Endothelial cell of umbilical vein (primary cell): ENCODE measurements around the gene PCDH9. TPM values are rescaled to one million over a fixed set of nuclear protein-coding genes. Genes with fewer than 3 reads are reported as not detected.

Experiments used
- BruUV-seq: library from RNA; stranded (reverse); fragments of 400-500 nt; replicated peaks from 2 replicates; lab custom pipeline; 2021; lab: Mats Ljungman, UMichigan
- CTCF ChIA-PET: fragments of 300-600, 350-600 bp; sonication (Branson Sonifier 250); formaldehyde crosslinking; loops from one replicate; lab custom pipeline; 2021; ENCODE audit warnings: antibody characterized with exemption, inconsistent platforms; lab: Charles Lee
- POLR2A ChIA-PET: fragments of 300-600, 350-600 bp; sonication (Branson Sonifier 250); formaldehyde crosslinking; loops from one replicate; lab custom pipeline; 2021; ENCODE audit warnings: antibody characterized with exemption, inconsistent platforms; lab: Charles Lee
- DNase-seq: peaks from one replicate; pipeline ENCODE4 v3.0.0-alpha.2; 2011; ENCODE audit warnings: low read depth, low spot score
- FAIRE-seq: peaks from 2 replicates; lab custom pipeline; 2011; peaks lifted over from hg19 to GRCh38; lab: Jason Lieb, UNC
- H2AFZ ChIP-seq: 2 replicates; pipeline ENCODE4 v1.6.0; 2012; ENCODE audit warnings: low read depth, low read length, control low read depth, inconsistent platforms
- H3K27ac ChIP-seq: 2 replicates; pipeline ENCODE4 v1.5.1; 2011; ENCODE audit warnings: low read depth, mild to moderate bottlenecking, control low read depth, low read length, moderate library complexity; ENCODE audit not compliant: insufficient read depth
- H3K27me3 ChIP-seq, 2 experiments: 2 replicates each; pipeline versions ENCODE4 v1.6.0 to v1.6.1; 2011; ENCODE audit warnings: low read length in 2 of 2, mixed read lengths in 1 of 2; ENCODE audit not compliant: control insufficient read depth in 2 of 2, insufficient read depth in 2 of 2
- H3K36me3 ChIP-seq, 2 experiments: 2 replicates in 1 of 2; 3 replicates in 1 of 2; pipeline ENCODE4 v1.5.1; 2011; ENCODE audit warnings: low read length in 2 of 2, mild to moderate bottlenecking in 1 of 2, moderate library complexity in 1 of 2; ENCODE audit not compliant: control insufficient read depth in 2 of 2, insufficient read depth in 2 of 2; ENCODE audit errors: extremely low read depth in 1 of 2
- H3K4me1 ChIP-seq: 3 replicates; pipeline ENCODE4 v1.5.1; 2011; ENCODE audit warnings: mild to moderate bottlenecking, low read length; ENCODE audit not compliant: control insufficient read depth, insufficient read depth; ENCODE audit errors: extremely low read depth
- H3K4me2 ChIP-seq: 2 replicates; pipeline ENCODE4 v1.6.1; 2011; ENCODE audit warnings: low read length, control low read depth, mixed read lengths; ENCODE audit not compliant: insufficient read depth
- H3K4me3 ChIP-seq, 3 experiments: fragments of 200-600 bp in 1 of 3; sonication (generic), shearing (Covaris generic) in 1 of 3; replicated peaks in 1 of 3; 2 replicates each; pipeline ENCODE4 v1.5.1; 2011 to 2016; ENCODE audit warnings: control low read depth in 3 of 3, low read length in 3 of 3, mild to moderate bottlenecking in 2 of 3, inconsistent platforms in 1 of 3, low read depth in 1 of 3, moderate library complexity in 1 of 3; ENCODE audit not compliant: insufficient read depth in 1 of 3
- H3K79me2 ChIP-seq: 2 replicates; pipeline ENCODE4 v1.6.0; 2012; ENCODE audit warnings: low read length, inconsistent platforms; ENCODE audit not compliant: control insufficient read depth, insufficient read depth
- H3K9ac ChIP-seq: replicated peaks from 2 replicates; pipeline ENCODE3; 2011; ENCODE audit warnings: low read length, control low read depth; ENCODE audit not compliant: insufficient read depth; ENCODE audit errors: extremely low read depth
- H3K9me1 ChIP-seq: replicated peaks from 3 replicates; pipeline ENCODE4 v1.6.0; 2011; ENCODE audit warnings: mild to moderate bottlenecking, low read length; ENCODE audit not compliant: control insufficient read depth, insufficient read depth; ENCODE audit errors: extremely low read depth
- H3K9me3 ChIP-seq: replicated peaks from 2 replicates; pipeline ENCODE4 v1.5.1; 2012; ENCODE audit warnings: low read length, inconsistent platforms; ENCODE audit not compliant: control insufficient read depth, insufficient read depth
- H4K20me1 ChIP-seq: replicated peaks from 2 replicates; pipeline ENCODE3; 2011; ENCODE audit warnings: mild to moderate bottlenecking, low read length; ENCODE audit not compliant: control insufficient read depth, insufficient read depth; ENCODE audit errors: extremely low read depth
- EZH2 ChIP-seq: IDR thresholded peaks from 2 replicates; pipeline ENCODE4 v1.6.1; 2012; ENCODE audit warnings: borderline replicate concordance, low read depth, mild to moderate bottlenecking, moderate library complexity, low read length, inconsistent platforms; ENCODE audit not compliant: severe bottlenecking
- FOS ChIP-seq: IDR thresholded peaks from 2 replicates; pipeline ENCODE4 v1.6.1; 2011; ENCODE audit warnings: mild to moderate bottlenecking, low read length, moderate library complexity, borderline replicate concordance; ENCODE audit not compliant: insufficient read depth
- GATA2 ChIP-seq: IDR thresholded peaks from 2 replicates; pipeline ENCODE4 v1.7.0; 2011; ENCODE audit warnings: low read depth, mild to moderate bottlenecking, moderate library complexity, mixed read lengths, low read length; ENCODE audit not compliant: insufficient read length, insufficient read depth
- JUN ChIP-seq: IDR thresholded peaks from 2 replicates; pipeline ENCODE4 v1.6.1; 2011; ENCODE audit warnings: borderline replicate concordance, low read depth; ENCODE audit not compliant: insufficient read length, insufficient read depth
- MYC ChIP-seq: IDR thresholded peaks from one replicate; pipeline ENCODE4 v1.6.1; 2011; ENCODE audit warnings: mild to moderate bottlenecking, low read depth, low read length
- POLR2A ChIP-seq: IDR thresholded peaks from 2 replicates; pipeline ENCODE4 v1.6.1; 2012; ENCODE audit warnings: low read depth, mild to moderate bottlenecking, control low read depth, low read length
- POLR2AphosphoS5 ChIP-seq: IDR thresholded peaks from 2 replicates; pipeline ENCODE4 v1.6.1; 2012; ENCODE audit warnings: low read depth, mild to moderate bottlenecking, control low read depth, low read length, moderate library complexity; ENCODE audit not compliant: insufficient read depth
- dilution Hi-C: fragments of 300-500 bp; cut with MboI; formaldehyde crosslinking; loops from one replicate; pipeline ENCODE4 v1.15.0; 2019; ENCODE audit warnings: low sequenced_read_pairs; ENCODE audit not compliant: extremely low pct_ligation_motif_present
- intact Hi-C: fragments of 100-400 bp; cut with micrococcal nuclease; formaldehyde crosslinking; loops from one replicate; pipeline ENCODE4 v1.10.0; 2022
- polyA plus RNA-seq, 4 experiments: library from polyadenylated mRNA; depleted of rRNA in 3 of 4; stranded (reverse) in 3 of 4; unstranded in 1 of 4; fragments of >200 nt; gene quantifications; 2 replicates each; pipeline versions ENCODE4 v1.2.1 to v1.2.3, GENCODE V29; 2011 to 2012; ENCODE audit warnings: missing spikeins in 1 of 4
- total RNA-seq: library from RNA; stranded (reverse); gene quantifications from 2 replicates; pipeline ENCODE4 v1.2.3, GENCODE V29; 2021
- TF ChIP-seq, protein P1 (sequence below): IDR thresholded peaks from 2 replicates; pipeline ENCODE4 v1.6.1; 2011; ENCODE audit not compliant: insufficient read depth, insufficient read length
- TF ChIP-seq, protein P2 (sequence below), 2 donors: IDR thresholded peaks; 1 replicate in 1 of 2; 2 replicates in 1 of 2; pipeline ENCODE4 v1.5.1; 2011; ENCODE audit warnings: low read length in 2 of 2, mild to moderate bottlenecking in 2 of 2, moderate library complexity in 2 of 2, control low read depth in 1 of 2, inconsistent platforms in 1 of 2, low read depth in 1 of 2; ENCODE audit not compliant: insufficient read depth in 1 of 2; ENCODE audit errors: extremely low read depth in 1 of 2

The PCDH9 gene
- total and polyA plus RNA-seq, 2 donors (not counting 3 experiments of a cell fraction or from before 2014, with no cell fraction given), result 1.1 to 5.2 TPM

DNA sequence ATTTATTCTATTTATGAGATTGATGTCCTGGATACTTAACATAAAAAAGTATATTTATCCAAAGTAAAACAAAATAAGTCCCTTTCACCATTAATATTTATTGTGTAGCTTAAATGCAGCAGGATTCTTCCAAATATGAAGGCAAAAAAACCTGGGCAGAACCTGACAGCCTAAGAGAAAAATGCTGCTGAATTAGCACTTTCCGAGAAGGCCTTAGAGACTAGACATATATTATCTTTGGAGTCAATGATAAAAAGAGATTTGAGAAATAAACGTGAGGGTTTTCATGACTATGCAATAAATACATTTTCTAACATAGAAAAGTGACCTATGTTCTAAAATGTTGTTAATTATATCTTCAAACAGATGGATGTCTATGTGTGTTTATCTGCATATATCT lies 566.9 kb downstream of the PCDH9 start:
- Histone ChIP-seq H3K79me2 (no peaks in the 10 kb centered on the region), H3K36me3 (no peaks in the 10 kb centered on the region), H4K20me1 (no peaks in the 10 kb centered on the region), H3K9ac (no peak overlapping the region), H2AFZ (no peak overlapping the region), H3K4me3 (no peak overlapping the region), H3K4me2 (no peak overlapping the region), H3K9me3 (no peaks in the 10 kb centered on the region), H3K4me1 (peaks cover 19% of the 10 kb centered on the region), H3K9me1 (peaks cover 2% of the 10 kb centered on the region), H3K27me3 (no peaks in the 10 kb centered on the region), H3K27ac (no peak overlapping the region)
- dilution Hi-C loops (no loop called here), intact Hi-C loops (no loop called here)
- ChIA-PET POLR2A (no interaction called here), CTCF (interaction anchor here (1.4 kb wide), 1 partner anchor 44 kb away, joined by 3 read pairs; no protein-coding TSS in a partner anchor)
- DNase-seq (no peak), FAIRE-seq (no peak)
- no TSS peak for BruUV-seq
- TF ChIP-seq JUN (no peak), EZH2 (no peak), POLR2AphosphoS5 (no peak), POLR2A (no peak), FOS (no peak), GATA2 (no peak), MYC (no peak)
- TF ChIP-seq, protein P1, sequence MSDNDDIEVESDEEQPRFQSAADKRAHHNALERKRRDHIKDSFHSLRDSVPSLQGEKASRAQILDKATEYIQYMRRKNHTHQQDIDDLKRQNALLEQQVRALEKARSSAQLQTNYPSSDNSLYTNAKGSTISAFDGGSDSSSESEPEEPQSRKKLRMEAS, result no peak
- TF ChIP-seq, protein P2, sequence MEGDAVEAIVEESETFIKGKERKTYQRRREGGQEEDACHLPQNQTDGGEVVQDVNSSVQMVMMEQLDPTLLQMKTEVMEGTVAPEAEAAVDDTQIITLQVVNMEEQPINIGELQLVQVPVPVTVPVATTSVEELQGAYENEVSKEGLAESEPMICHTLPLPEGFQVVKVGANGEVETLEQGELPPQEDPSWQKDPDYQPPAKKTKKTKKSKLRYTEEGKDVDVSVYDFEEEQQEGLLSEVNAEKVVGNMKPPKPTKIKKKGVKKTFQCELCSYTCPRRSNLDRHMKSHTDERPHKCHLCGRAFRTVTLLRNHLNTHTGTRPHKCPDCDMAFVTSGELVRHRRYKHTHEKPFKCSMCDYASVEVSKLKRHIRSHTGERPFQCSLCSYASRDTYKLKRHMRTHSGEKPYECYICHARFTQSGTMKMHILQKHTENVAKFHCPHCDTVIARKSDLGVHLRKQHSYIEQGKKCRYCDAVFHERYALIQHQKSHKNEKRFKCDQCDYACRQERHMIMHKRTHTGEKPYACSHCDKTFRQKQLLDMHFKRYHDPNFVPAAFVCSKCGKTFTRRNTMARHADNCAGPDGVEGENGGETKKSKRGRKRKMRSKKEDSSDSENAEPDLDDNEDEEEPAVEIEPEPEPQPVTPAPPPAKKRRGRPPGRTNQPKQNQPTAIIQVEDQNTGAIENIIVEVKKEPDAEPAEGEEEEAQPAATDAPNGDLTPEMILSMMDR (IDR thresholded peaks at IDR 0.05; ENCODE audit: extremely low read depth in 1 of 2, insufficient read depth in 1 of 2, low read depth in 1 of 2, low read length in 2 of 2), result no peak
